HG02870 (cell line): ENCODE measurements around the gene PPP1R8.

Experiments
- ATAC-seq: cut with Tn5 transposase; IDR thresholded peaks from one replicate; pipeline ENCODE4 v1.9.1; 2021; ENCODE audit warnings: mild to moderate bottlenecking, moderate library complexity; ENCODE audit not compliant: unreplicated experiment

PPP1R8 gene

DNA sequence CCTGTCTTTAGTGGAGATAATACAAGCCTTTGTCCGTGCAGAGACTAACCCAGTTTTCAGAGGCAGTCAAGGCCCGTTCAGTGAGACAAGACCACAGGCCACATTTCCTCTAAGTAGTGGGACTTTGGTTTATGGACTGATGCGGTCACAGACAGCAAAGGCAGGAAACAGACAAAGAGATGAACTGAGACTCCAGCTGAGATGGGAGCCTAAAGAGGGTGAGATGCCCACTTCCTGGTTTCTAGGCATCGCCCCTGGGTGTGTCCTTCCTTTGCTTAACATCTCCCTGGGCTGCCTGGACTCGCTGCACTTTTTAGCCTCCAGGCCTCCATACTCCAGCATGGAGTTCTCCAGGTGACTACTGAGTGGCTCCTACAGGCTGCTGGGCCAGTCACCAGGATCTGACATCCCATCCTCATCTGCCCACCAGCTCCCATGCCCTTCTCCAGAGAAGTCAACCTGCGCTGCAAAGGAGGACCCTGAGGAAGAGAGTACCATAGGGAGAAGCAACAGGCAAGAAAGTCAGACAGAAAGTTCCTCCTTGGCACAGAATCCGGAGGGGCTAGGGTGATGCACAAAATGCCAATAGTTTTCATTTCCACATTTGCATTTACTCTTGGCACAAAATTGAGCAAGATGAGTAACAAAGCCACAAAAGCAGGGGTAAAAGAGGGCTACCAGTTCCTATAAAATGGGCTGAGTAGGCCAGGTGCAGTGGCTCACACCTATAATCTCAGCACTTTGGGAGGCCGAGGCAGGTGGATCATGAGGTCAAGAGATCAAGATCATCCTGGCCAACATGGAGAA, 56.8 kb downstream of the PPP1R8 start:
- no peak for ATAC-seq

DNA sequence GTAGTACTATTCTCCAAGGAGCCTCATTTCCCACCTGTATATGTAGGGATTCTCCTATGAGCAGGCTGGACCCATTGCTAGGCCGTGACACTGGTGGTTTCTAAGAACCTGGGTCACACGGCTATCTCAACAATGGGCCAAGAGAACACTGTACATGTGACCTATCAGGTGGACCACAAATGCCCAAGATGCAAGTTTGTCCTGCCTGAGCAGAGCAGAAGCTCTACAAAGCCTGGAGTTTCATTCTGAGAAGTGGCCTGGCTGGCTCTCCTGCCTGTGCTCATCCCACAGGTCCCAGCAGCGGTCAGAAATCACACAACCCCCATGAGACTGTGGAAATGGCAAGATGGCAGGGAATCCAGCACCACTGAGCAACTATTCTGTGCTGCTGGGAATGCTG, 58.9 kb downstream of the PPP1R8 start:
- ATAC-seq = no peak

DNA sequence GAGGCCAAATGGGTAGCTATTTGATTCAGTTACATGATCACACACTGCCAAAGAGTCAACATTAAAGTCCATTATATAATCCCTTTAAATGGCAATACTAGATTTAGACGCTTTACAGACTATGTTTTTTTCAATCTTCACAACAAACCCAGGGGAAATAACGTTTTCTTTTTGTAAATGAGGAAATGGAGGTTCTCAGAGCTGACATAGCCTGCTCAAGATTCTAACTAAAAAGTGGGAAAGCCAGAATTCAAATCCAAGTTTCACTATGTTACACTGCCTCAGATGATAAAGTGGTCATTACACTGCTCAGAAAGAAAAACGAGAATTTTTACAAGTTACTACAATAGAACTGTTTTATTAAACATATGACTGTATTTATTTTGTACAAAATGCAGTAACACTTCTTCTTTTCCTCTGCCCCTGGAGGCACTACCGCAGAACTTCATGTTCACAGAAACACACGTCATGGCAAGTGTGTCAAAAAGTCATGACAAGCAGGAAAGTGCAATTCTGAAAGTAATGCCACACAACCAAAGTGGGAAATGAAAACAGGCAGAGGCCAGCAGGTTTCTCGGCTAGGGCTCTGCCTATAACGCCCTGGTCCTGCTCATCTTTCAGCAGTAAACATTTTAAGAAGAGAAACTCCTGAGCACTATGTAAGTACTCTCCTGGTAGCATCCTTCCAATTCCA, 60.8 kb downstream of the PPP1R8 start:
- no peak for ATAC-seq

DNA sequence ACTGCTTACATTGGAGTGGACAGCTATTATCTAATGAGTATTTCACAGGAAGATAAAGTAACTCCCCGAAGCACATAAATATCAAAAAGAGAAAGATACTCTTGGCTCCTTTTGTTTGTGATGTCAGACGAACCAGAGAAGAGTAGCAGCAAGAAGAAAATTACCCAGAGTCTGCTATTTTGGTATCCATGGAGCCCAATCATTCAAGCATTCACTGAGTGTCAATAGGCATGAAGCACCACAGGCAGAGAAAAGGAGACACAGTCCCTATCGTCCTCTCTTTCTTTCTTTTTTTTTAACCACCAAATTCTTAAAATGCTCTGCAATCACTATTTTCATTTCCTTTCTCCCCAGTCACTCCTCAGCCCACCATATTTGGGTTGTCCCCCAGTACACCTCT, 63.9 kb downstream of the PPP1R8 start:
- no peak for ATAC-seq
